ENCODE results near the gene PTPRD. TPM values are rescaled to one million over a fixed set of nuclear protein-coding genes. Genes with fewer than 3 reads are reported as not detected.

The PTPRD gene
- total RNA-seq, 2 experiments from 2014 or later: 0.03 TPM; not detected in 1

DNA sequence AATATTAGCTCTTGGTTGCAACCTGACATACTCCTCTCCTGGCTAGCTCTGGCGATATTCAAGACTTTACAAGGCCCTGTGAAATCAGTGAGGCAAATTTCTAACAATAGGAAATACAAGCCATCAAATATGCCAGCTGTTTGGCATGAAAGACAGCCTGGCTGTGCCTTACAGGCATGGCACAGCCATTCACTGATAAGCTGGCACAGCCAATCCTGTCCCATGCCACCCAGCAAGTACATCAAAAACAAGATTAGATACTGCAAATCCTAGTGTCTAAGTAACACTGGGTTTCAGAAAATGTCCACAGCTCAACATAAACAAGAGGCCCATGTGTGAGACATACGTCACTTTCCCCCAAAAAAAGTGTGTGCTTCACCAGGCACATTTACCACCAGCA, 1767.4 kb downstream of the PTPRD start:
- Histone ChIP-seq H3K4me1 (ENCODE audit: insufficient read depth, low read length, poor library complexity, severe bottlenecking) (no peaks in the 10 kb centered on the region), H2AFZ (ENCODE audit: low read length) (no peak overlapping the region), H3K9me3 (ENCODE audit: low read length) (no peaks in the 10 kb centered on the region), H4K20me1 (ENCODE audit: insufficient read depth, low read length) (no peaks in the 10 kb centered on the region), H3K79me2 (ENCODE audit: insufficient read depth, low read depth, low read length) (no peaks in the 10 kb centered on the region), H3K27ac (ENCODE audit: low read depth, low read length, poor library complexity, severe bottlenecking) (no peak overlapping the region), H3K9me2 (ENCODE audit: insufficient read depth, low read length) (no peaks in the 10 kb centered on the region), H3K4me3 (ENCODE audit: low read depth, low read length, poor library complexity, severe bottlenecking) (no peak overlapping the region), H3K4me2 (ENCODE audit: low read length) (no peak overlapping the region), H3K36me3 (ENCODE audit: insufficient read depth, low read length) (no peaks in the 10 kb centered on the region)
- TF ChIP-seq, protein P1, sequence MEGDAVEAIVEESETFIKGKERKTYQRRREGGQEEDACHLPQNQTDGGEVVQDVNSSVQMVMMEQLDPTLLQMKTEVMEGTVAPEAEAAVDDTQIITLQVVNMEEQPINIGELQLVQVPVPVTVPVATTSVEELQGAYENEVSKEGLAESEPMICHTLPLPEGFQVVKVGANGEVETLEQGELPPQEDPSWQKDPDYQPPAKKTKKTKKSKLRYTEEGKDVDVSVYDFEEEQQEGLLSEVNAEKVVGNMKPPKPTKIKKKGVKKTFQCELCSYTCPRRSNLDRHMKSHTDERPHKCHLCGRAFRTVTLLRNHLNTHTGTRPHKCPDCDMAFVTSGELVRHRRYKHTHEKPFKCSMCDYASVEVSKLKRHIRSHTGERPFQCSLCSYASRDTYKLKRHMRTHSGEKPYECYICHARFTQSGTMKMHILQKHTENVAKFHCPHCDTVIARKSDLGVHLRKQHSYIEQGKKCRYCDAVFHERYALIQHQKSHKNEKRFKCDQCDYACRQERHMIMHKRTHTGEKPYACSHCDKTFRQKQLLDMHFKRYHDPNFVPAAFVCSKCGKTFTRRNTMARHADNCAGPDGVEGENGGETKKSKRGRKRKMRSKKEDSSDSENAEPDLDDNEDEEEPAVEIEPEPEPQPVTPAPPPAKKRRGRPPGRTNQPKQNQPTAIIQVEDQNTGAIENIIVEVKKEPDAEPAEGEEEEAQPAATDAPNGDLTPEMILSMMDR (conservative IDR thresholded peaks at IDR 0.05; ENCODE audit: low read length): no peak
- no peak for TF ChIP-seq EZH2phosphoT487 (IDR thresholded peaks at IDR 0.05; ENCODE audit: borderline replicate concordance, low read depth, low read length)
- intact Hi-C loops (cut with micrococcal nuclease; ENCODE audit: unreplicated experiment): no loop called here
- CTCF ChIA-PET (ENCODE audit: unreplicated experiment): no interaction called here
- no peak for DNase-seq (ENCODE audit: low spot score)
- BruUV-seq (replicated peaks): no TSS peak
- POLR2A ChIA-PET: no interaction called here

DNA sequence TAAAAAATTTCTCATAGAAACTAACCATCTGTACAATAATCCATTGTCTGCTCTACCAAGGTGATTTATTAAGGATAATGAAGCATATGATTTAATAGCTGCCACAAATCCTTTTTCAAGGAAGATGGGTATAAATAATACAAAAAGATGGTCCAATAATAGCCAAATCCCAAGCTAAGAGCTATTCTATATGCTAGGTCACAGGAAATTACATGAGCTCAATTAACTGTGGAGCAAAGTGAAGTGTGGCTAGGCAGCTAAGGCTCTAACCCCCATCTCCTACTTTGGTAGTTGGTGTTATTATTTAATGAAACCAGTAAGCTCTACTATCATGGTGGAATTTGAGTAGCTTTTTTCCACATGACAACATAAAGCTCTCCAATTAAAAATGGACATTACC, 1768.3 kb downstream of the PTPRD start:
- no peak for TF ChIP-seq EZH2phosphoT487 (IDR thresholded peaks at IDR 0.05; ENCODE audit: borderline replicate concordance, low read depth, low read length)
- TF ChIP-seq, protein P1 (conservative IDR thresholded peaks at IDR 0.05; ENCODE audit: low read length): no peak
- H3K4me1 ChIP-seq (ENCODE audit: insufficient read depth, low read length, poor library complexity, severe bottlenecking): no peaks in the 10 kb centered on the region
- ChIA-PET CTCF (ENCODE audit: unreplicated experiment) (no interaction called here), POLR2A (interaction anchor here (0.6 kb wide), 1 partner anchor 15 kb away, joined by 3 read pairs; no protein-coding TSS in a partner anchor)
- no peak overlapping the region for H2AFZ ChIP-seq (ENCODE audit: low read length)
- no peaks in the 10 kb centered on the region for H3K9me2 ChIP-seq (ENCODE audit: insufficient read depth, low read length)
- H3K9me3 ChIP-seq (ENCODE audit: low read length): no peaks in the 10 kb centered on the region
- no peak overlapping the region for H3K4me2 ChIP-seq (ENCODE audit: low read length)
- H3K79me2 ChIP-seq (ENCODE audit: insufficient read depth, low read depth, low read length): no peaks in the 10 kb centered on the region
- no TSS peak for BruUV-seq (replicated peaks)
- no peaks in the 10 kb centered on the region for H3K36me3 ChIP-seq (ENCODE audit: insufficient read depth, low read length)
- intact Hi-C loops (cut with micrococcal nuclease; ENCODE audit: unreplicated experiment): no loop called here
- H3K27ac ChIP-seq (ENCODE audit: low read depth, low read length, poor library complexity, severe bottlenecking): no peak overlapping the region
- H3K4me3 ChIP-seq (ENCODE audit: low read depth, low read length, poor library complexity, severe bottlenecking): no peak overlapping the region
- H4K20me1 ChIP-seq (ENCODE audit: insufficient read depth, low read length): no peaks in the 10 kb centered on the region
- no peak for DNase-seq (ENCODE audit: low spot score)

DNA sequence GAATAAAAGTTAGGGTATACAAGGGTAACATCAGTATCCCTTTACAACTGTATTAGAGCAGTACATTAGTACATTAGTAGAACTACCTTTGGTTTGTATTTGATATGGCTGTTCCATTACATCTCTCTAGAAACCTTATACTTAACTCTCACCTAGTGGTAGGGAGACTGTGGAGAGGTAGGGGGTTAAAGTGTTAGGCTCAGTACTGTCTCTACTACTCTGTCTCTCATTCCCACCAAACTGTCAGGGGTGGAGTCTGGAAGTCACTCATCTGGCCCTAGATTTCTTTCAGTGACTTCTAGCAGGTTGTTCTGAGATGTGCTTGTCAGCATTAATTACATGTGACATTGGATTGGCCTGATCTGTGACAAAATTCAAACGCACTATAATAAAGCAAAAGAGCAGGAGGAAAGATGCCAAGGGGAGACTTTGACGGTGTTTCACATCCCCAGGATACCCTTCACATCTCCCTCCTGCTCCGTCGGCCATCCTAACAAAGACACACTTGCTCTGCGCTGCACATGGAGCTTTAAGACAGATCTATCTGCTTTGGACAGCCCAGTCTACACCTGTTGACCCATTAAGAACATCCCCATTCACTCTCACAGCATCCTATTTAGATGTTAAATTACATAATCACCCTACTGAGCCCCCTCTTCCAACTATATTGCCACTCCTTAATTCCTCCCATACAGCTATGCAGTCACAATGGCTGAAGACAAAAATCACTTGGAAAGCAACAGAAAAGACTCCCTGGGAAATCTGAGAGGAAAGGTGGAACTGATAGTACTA, 1770.2 kb downstream of the PTPRD start:
- H3K4me1 ChIP-seq (ENCODE audit: insufficient read depth, low read length, poor library complexity, severe bottlenecking): no peaks in the 10 kb centered on the region
- no peaks in the 10 kb centered on the region for H3K79me2 ChIP-seq (ENCODE audit: insufficient read depth, low read depth, low read length)
- no peaks in the 10 kb centered on the region for H3K9me2 ChIP-seq (ENCODE audit: insufficient read depth, low read length)
- no peaks in the 10 kb centered on the region for H3K36me3 ChIP-seq (ENCODE audit: insufficient read depth, low read length)
- intact Hi-C loops (cut with micrococcal nuclease; ENCODE audit: unreplicated experiment): no loop called here
- TF ChIP-seq EZH2phosphoT487 (IDR thresholded peaks at IDR 0.05; ENCODE audit: borderline replicate concordance, low read depth, low read length): no peak
- DNase-seq (ENCODE audit: low spot score): no peak
- no TSS peak for BruUV-seq (replicated peaks)
- CTCF ChIA-PET (ENCODE audit: unreplicated experiment): no interaction called here
- H3K27ac ChIP-seq (ENCODE audit: low read depth, low read length, poor library complexity, severe bottlenecking): no peak overlapping the region
- no peak overlapping the region for H3K4me2 ChIP-seq (ENCODE audit: low read length)
- no peaks in the 10 kb centered on the region for H3K9me3 ChIP-seq (ENCODE audit: low read length)
- no peaks in the 10 kb centered on the region for H4K20me1 ChIP-seq (ENCODE audit: insufficient read depth, low read length)
- H2AFZ ChIP-seq (ENCODE audit: low read length): no peak overlapping the region
- H3K4me3 ChIP-seq (ENCODE audit: low read depth, low read length, poor library complexity, severe bottlenecking): no peak overlapping the region
- POLR2A ChIA-PET: no interaction called here

All from OCI-LY7 (cell line).